Measurements from ENCODE around the gene PTPRN2. TPM values are rescaled to one million over a fixed set of nuclear protein-coding genes. Genes with fewer than 3 reads are reported as not detected.

The PTPRN2 gene
- total and polyA plus RNA-seq, 4 experiments from 2014 or later: 1.7 to 2.6 (median 1.9) TPM

DNA sequence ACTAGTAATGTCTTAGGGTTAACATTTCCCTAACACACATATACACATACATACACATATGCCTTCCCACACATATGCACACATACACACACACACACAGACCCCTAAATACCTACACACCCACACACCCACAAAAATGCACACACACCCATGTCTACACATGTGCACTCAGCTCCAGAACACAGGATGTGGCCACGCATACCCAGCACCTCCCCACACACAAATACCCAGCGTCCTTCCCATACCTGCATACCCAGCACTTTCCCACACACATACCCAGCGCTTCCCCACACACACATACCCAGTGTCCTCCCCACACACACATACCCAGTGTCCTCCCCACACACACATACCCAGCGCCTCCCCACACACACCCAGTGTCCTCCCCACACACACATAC, 715.9 kb downstream of the PTPRN2 start:
- Histone ChIP-seq H3K27me3 (ENCODE audit: insufficient read depth, low read length) (no peaks in the 10 kb centered on the region), H3K4me1 (ENCODE audit: insufficient read depth, low read length) (peaks cover 22% of the 10 kb centered on the region), H3K9me3 (ENCODE audit: control insufficient read depth in 1 of 2, low read length in 2 of 2) (no peaks in the 10 kb centered on the region), H3K27ac (ENCODE audit: low read depth, low read length) (no peak overlapping the region), H3K36me3 (ENCODE audit: insufficient read depth, low read length) (no peaks in the 10 kb centered on the region), H3K4me3 (ENCODE audit: low read length in 2 of 2) (no peak overlapping the region)
- DNase-seq: peak in 1 of 5 donors; percentile 8
- H3K27me3 Mint-ChIP-seq: no peaks in the 10 kb centered on the region
- intact Hi-C loops (cut with micrococcal nuclease): loop anchor here (10.0 kb wide), 1 partner anchor 47 kb away; no protein-coding TSS in a partner anchor
- ChIA-PET CTCF (ENCODE audit: partially characterized antibody) (interaction anchor here (1.3 kb wide), 1 partner anchor 439 kb away, joined by 3 read pairs; no protein-coding TSS in a partner anchor), POLR2A (ENCODE audit: partially characterized antibody) (interaction anchor here (1.0 to 2.1 kb wide), 2 partner anchors 20 to 44 kb away, joined by 6 to 15 read pairs; no protein-coding TSS in a partner anchor)
- peaks cover 15 to 24% (median 19%) of the 10 kb centered on the region in 4 donors for H3K4me1 Mint-ChIP-seq
- no peaks in the 10 kb centered on the region for H3K36me3 Mint-ChIP-seq
- peak overlapping the region in 2 of 7 donors; percentile 32 to 57 for H3K27ac Mint-ChIP-seq
- peaks cover 0 to 3% (median 0%) of the 10 kb centered on the region in 8 donors for H3K9me3 Mint-ChIP-seq
- H3K4me3 Mint-ChIP-seq: peak overlapping the region in 4 of 8 donors; percentile 1 to 49 (median 26)

DNA sequence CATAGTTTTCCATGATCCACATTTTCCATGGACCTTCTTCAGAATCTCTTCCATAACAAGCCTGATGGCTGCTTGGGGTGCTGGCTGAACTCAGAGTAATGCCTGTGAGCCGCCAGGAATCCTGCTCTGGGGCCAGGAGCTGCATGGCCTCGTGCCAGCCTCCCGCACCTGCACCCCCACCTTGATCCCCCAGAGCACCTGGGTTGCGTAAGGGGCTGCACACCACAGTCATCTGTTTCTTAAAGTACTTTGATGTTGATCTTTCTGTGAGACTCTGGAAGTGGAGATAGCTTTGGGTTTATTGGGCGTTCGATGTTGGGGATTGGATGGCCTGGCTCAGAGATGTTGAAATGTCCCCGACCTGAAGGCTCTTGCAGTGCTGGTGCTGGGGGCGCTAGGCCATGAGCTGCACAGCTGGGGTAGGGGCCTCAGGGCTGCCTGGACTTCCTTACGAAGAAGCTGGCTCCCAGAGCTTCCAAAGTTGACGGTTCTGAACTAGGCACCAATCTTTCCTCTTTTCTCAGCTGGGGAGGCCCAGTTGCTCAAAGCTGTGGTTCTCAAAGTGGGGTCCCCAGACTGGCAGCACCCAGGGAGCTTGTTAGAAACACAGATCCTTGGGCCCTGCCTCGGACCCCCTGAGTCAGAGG, 716.9 kb downstream of the PTPRN2 start:
- H3K9me3 Mint-ChIP-seq: peaks cover 0 to 3% (median 0%) of the 10 kb centered on the region in 8 donors
- H3K9me3 ChIP-seq (ENCODE audit: control insufficient read depth in 1 of 2, low read length in 2 of 2): no peaks in the 10 kb centered on the region
- no peak overlapping the region for H3K27ac ChIP-seq (ENCODE audit: low read depth, low read length)
- intact Hi-C loops (cut with micrococcal nuclease): loop anchor here (10.0 kb wide), 1 partner anchor 46 kb away; no protein-coding TSS in a partner anchor
- no peak overlapping the region for H3K27ac Mint-ChIP-seq
- no peak overlapping the region for H3K4me3 Mint-ChIP-seq
- ChIA-PET CTCF (ENCODE audit: partially characterized antibody) (interaction anchor here (0.5 to 1.6 kb wide), 2 partner anchors 9 to 128 kb away, joined by 3 to 4 read pairs; no protein-coding TSS in a partner anchor), POLR2A (ENCODE audit: partially characterized antibody) (interaction anchor here (0.7 to 2.1 kb wide), 2 partner anchors 19 to 22 kb away, joined by 3 to 15 read pairs; no protein-coding TSS in a partner anchor)
- no peak for DNase-seq
- H3K4me1 ChIP-seq (ENCODE audit: insufficient read depth, low read length): peaks cover 22% of the 10 kb centered on the region
- H3K4me1 Mint-ChIP-seq: peaks cover 16 to 24% (median 20%) of the 10 kb centered on the region in 4 donors
- no peak overlapping the region for H3K4me3 ChIP-seq (ENCODE audit: low read length in 2 of 2)
- no peaks in the 10 kb centered on the region for H3K27me3 Mint-ChIP-seq
- H3K36me3 Mint-ChIP-seq: no peaks in the 10 kb centered on the region
- H3K27me3 ChIP-seq (ENCODE audit: insufficient read depth, low read length): no peaks in the 10 kb centered on the region
- no peaks in the 10 kb centered on the region for H3K36me3 ChIP-seq (ENCODE audit: insufficient read depth, low read length)

DNA sequence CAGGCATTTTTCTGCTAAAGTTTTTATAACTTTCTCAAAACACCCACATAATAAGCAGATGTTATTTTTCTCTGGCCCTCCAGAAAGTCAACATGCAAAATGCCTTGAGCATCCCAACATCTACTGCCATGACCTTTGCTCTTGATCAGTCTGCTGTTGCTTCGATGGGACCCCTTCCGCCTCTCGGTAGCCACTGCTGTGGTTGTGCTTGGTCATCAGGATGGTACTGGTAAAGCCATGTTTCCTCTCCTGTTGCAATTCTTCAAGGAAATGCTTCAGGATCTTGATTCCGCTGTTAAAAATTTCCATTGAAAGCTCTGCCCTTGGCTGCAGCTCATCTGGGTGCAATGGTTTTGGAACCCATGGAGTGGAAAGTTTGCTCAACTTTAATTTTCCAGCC, 717.8 kb downstream of the PTPRN2 start:
- no peaks in the 10 kb centered on the region for H3K36me3 Mint-ChIP-seq

DNA sequence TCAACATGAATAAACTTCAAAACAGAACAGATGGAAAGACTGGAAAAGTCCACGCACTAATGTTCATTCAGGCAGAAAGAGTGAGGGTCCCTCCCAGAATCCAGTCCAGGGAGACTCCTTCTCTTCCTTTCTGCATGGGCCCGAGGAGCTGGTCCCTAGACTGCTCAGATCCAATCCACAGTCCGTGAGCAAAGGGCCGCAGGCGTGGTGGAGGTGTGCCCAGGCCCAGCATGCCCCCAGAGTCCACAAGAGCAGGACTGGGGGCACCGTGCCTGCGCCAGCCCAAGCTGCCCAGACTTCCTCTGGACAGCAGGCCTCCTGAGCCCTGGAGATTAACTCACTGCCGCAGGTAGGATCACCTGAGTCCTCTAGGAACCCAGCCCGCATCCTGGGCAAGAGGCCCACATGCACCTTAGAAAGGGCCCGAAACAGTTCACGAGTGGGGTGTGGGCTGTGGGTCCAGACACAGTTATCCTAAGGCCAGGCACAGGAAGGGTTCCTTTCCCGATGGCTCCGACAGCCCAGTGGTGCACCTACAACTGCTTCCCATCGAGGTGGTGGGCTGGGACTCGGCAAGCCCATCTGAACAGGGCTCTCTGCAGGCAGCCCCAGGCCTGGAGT, 719.8 kb downstream of the PTPRN2 start:
- H3K36me3 Mint-ChIP-seq: no peaks in the 10 kb centered on the region
- ChIA-PET POLR2A (ENCODE audit: partially characterized antibody) (no interaction called here), CTCF (ENCODE audit: partially characterized antibody) (no interaction called here)
- intact Hi-C loops (cut with micrococcal nuclease): no loop called here
- H3K4me3 Mint-ChIP-seq: no peak overlapping the region
- H3K4me1 Mint-ChIP-seq: peaks cover 8 to 13% (median 10%) of the 10 kb centered on the region in 4 donors
- no peaks in the 10 kb centered on the region for H3K9me3 ChIP-seq (ENCODE audit: control insufficient read depth in 1 of 2, low read length in 2 of 2)
- no peak overlapping the region for H3K4me3 ChIP-seq (ENCODE audit: low read length in 2 of 2)
- no peak overlapping the region for H3K27ac Mint-ChIP-seq
- H3K27me3 Mint-ChIP-seq: no peaks in the 10 kb centered on the region
- H3K36me3 ChIP-seq (ENCODE audit: insufficient read depth, low read length): no peaks in the 10 kb centered on the region
- no peaks in the 10 kb centered on the region for H3K27me3 ChIP-seq (ENCODE audit: insufficient read depth, low read length)
- H3K27ac ChIP-seq (ENCODE audit: low read depth, low read length): no peak overlapping the region
- H3K9me3 Mint-ChIP-seq: peaks cover 0 to 3% (median 0%) of the 10 kb centered on the region in 8 donors
- no peak for DNase-seq
- peaks cover 11% of the 10 kb centered on the region for H3K4me1 ChIP-seq (ENCODE audit: insufficient read depth, low read length)

More for the DNA sequence above, 717.8 kb downstream of the PTPRN2 start:
- H3K27me3 ChIP-seq (ENCODE audit: insufficient read depth, low read length): no peaks in the 10 kb centered on the region
- intact Hi-C loops (cut with micrococcal nuclease): loop anchor here (10.0 kb wide), 1 partner anchor 45 kb away; no protein-coding TSS in a partner anchor
- Mint-ChIP-seq H3K4me1 (peaks cover 11 to 17% (median 15%) of the 10 kb centered on the region in 4 donors), H3K4me3 (no peak overlapping the region), H3K27ac (peak overlapping the region in 1 of 7 donors; percentile 12), H3K9me3 (peaks cover 0 to 3% (median 0%) of the 10 kb centered on the region in 8 donors), H3K27me3 (no peaks in the 10 kb centered on the region)
- CTCF ChIA-PET (ENCODE audit: partially characterized antibody): interaction anchor here (1.6 kb wide), 1 partner anchor 10 kb away, joined by 4 read pairs; no protein-coding TSS in a partner anchor
- H3K27ac ChIP-seq (ENCODE audit: low read depth, low read length): no peak overlapping the region
- H3K36me3 ChIP-seq (ENCODE audit: insufficient read depth, low read length): no peaks in the 10 kb centered on the region
- POLR2A ChIA-PET (ENCODE audit: partially characterized antibody): no interaction called here
- DNase-seq: no peak
- H3K4me1 ChIP-seq (ENCODE audit: insufficient read depth, low read length): peaks cover 16% of the 10 kb centered on the region
- H3K9me3 ChIP-seq (ENCODE audit: control insufficient read depth in 1 of 2, low read length in 2 of 2): no peaks in the 10 kb centered on the region
- H3K4me3 ChIP-seq (ENCODE audit: low read length in 2 of 2): no peak overlapping the region

DNA sequence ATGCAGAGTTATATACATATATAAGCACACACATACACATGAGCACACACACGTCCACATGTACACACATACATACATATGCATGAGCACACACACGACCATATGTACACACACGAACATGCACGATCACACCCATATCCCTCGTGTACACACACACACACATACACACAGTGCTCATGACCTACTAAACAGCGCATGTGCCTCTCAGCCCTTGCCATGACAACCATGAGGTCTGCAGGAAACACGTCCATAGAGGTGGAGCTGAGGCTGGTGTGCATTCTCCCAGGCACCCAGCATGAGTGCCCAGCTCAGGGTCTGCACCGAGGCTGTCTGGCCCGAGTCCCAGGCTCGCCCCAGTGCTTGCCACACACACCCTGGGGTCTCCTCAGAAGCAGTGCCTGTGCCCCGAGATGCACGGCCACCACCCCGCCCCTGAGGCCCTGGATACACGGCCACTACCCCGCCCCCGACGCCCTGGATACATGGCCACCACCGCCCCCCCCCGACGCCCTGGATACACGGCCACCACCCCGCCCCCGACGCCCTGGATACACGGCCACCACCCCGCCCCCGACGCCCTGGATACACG, 721.2 kb downstream of the PTPRN2 start:
- Mint-ChIP-seq H3K4me3 (no peak overlapping the region), H3K36me3 (no peaks in the 10 kb centered on the region), H3K9me3 (peaks cover 0 to 3% (median 0%) of the 10 kb centered on the region in 8 donors), H3K4me1 (peaks cover 3 to 4% (median 3%) of the 10 kb centered on the region in 4 donors), H3K27me3 (no peaks in the 10 kb centered on the region), H3K27ac (no peak overlapping the region)
- Histone ChIP-seq H3K27ac (ENCODE audit: low read depth, low read length) (no peak overlapping the region), H3K27me3 (ENCODE audit: insufficient read depth, low read length) (no peaks in the 10 kb centered on the region), H3K4me3 (ENCODE audit: low read length in 2 of 2) (no peak overlapping the region), H3K4me1 (ENCODE audit: insufficient read depth, low read length) (peaks cover 5% of the 10 kb centered on the region), H3K36me3 (ENCODE audit: insufficient read depth, low read length) (no peaks in the 10 kb centered on the region), H3K9me3 (ENCODE audit: control insufficient read depth in 1 of 2, low read length in 2 of 2) (no peaks in the 10 kb centered on the region)
- ChIA-PET CTCF (ENCODE audit: partially characterized antibody) (no interaction called here), POLR2A (ENCODE audit: partially characterized antibody) (no interaction called here)
- intact Hi-C loops (cut with micrococcal nuclease): no loop called here
- DNase-seq: no peak

DNA sequence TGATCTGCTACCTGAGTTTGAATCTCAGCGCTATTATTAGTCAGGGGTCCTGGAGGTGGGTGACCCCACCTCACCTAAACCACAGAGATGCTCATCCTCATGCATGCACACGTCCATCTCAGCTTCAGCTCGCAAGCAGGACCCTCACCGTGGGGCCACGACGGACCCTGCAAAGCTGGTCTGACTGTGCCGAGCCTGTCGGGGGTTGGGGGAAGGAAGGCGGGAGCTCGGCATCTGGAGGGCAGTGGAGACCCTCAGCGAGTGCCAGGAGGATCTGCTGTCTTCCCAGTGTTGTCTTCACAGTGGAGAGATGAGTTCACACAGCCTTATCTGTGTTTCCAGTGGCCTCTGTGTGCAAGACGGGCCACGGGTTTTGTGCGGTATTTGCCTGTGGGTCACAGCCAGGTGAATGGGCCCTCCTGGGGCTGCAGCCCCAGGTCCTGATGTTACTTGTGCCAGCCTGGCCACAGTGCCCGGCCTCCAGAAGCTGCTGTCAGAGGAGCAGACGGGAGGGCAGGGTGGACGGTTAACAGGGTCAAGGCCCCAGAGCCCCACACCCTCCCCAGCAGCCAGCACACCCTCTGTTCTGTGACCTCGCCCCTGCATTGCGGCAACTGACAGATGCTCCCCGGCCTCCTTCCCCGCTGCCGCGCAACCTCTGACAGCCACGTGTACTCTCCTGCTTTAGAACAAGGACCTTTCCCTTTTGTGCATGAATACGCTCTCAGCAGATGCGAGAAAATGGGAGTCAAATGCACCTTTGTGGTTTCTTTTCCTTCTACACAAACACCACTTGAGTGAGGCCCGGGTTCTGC, 722.1 kb downstream of the PTPRN2 start:
- no peak for DNase-seq
- no peaks in the 10 kb centered on the region for H3K36me3 Mint-ChIP-seq
- no peaks in the 10 kb centered on the region for H3K4me1 ChIP-seq (ENCODE audit: insufficient read depth, low read length)
- H3K9me3 ChIP-seq (ENCODE audit: control insufficient read depth in 1 of 2, low read length in 2 of 2): no peaks in the 10 kb centered on the region
- H3K9me3 Mint-ChIP-seq: peaks cover 0 to 3% (median 0%) of the 10 kb centered on the region in 8 donors
- intact Hi-C loops (cut with micrococcal nuclease): no loop called here
- POLR2A ChIA-PET (ENCODE audit: partially characterized antibody): no interaction called here
- peaks cover 0 to 4% (median under 1%) of the 10 kb centered on the region in 4 donors for H3K4me1 Mint-ChIP-seq
- H3K4me3 Mint-ChIP-seq: no peak overlapping the region
- H3K27me3 ChIP-seq (ENCODE audit: insufficient read depth, low read length): no peaks in the 10 kb centered on the region
- H3K27ac Mint-ChIP-seq: no peak overlapping the region
- no peak overlapping the region for H3K4me3 ChIP-seq (ENCODE audit: low read length in 2 of 2)
- CTCF ChIA-PET (ENCODE audit: partially characterized antibody): no interaction called here
- H3K36me3 ChIP-seq (ENCODE audit: insufficient read depth, low read length): no peaks in the 10 kb centered on the region
- H3K27me3 Mint-ChIP-seq: no peaks in the 10 kb centered on the region
- no peak overlapping the region for H3K27ac ChIP-seq (ENCODE audit: low read depth, low read length)

Measured in CD4-positive, alpha-beta memory T cell (primary cell).